Transverse colon (tissue), 4 donors: Measurements from ENCODE around the gene ADPRHL1. TPM values are rescaled to one million over a fixed set of nuclear protein-coding genes. Genes with fewer than 3 reads are reported as not detected.

Experiments used
- DNase-seq: peaks from one replicate; pipeline ENCODE4 v3.0.0-alpha.2; 2019
- H3K27ac ChIP-seq, 4 donors: fragments of 200-600 bp; sonication (generic); 2 replicates each; pipeline ENCODE4 v1.5.1; 2016 to 2018; ENCODE audit warnings: inconsistent platforms in 4 of 4
- H3K27me3 ChIP-seq: fragments of 200-600 bp; sonication (generic); 2 replicates; pipeline ENCODE4 v1.5.1; 2017; ENCODE audit warnings: inconsistent platforms
- H3K36me3 ChIP-seq, 4 donors: fragments of 200-600 bp; sonication (generic); 2 replicates each; pipeline ENCODE4 v1.5.1; 2017 to 2019; ENCODE audit warnings: inconsistent platforms in 4 of 4
- H3K4me1 ChIP-seq, 4 donors: fragments of 200-600 bp; sonication (generic); 2 replicates each; pipeline ENCODE4 v1.5.1; 2017 to 2020; ENCODE audit warnings: inconsistent platforms in 4 of 4
- H3K4me3 ChIP-seq, 4 donors: fragments of 200-600 bp; sonication (generic); 1 replicate in 1 of 4; 2 replicates in 3 of 4; pipeline versions ENCODE4 v1.5.1 to v1.6.1; 2017 to 2019; ENCODE audit warnings: inconsistent platforms in 4 of 4
- H3K9me3 ChIP-seq, 2 donors: fragments of 200-600 bp; sonication (generic); 2 replicates each; pipeline ENCODE4 v1.5.1; 2017 to 2019; ENCODE audit warnings: inconsistent platforms in 2 of 2
- CTCF ChIP-seq, 5 experiments: fragments of 200-600 bp in 3 of 5; fragments of 450-650 bp in 2 of 5; sonication (generic) in 3 of 5; IDR thresholded peaks; 1 replicate in 2 of 5; 2 replicates in 3 of 5; pipeline ENCODE4 v1.5.1; 2016 to 2017; ENCODE audit warnings: antibody characterized with exemption in 5 of 5, inconsistent platforms in 3 of 5, mild to moderate bottlenecking in 2 of 5, moderate library complexity in 1 of 5
- EP300 ChIP-seq: sonication (generic); formaldehyde crosslinking; IDR thresholded peaks from one replicate; pipeline ENCODE4 v1.6.1; 2017; ENCODE audit warnings: antibody characterized with exemption, low read depth
- POLR2A ChIP-seq: fragments of 450-650 bp; IDR thresholded peaks from one replicate; pipeline ENCODE4 v1.6.1; 2016; ENCODE audit warnings: antibody characterized with exemption, mild to moderate bottlenecking, moderate library complexity
- POLR2AphosphoS5 ChIP-seq, 3 donors: sonication (generic); formaldehyde crosslinking; IDR thresholded peaks; one replicate each; pipeline ENCODE4 v1.6.1; 2016; ENCODE audit warnings: antibody characterized with exemption in 3 of 3
- whole genome bisulfite sequencing, 2 donors: methylation state at CpG; one replicate each; pipeline ENCODE4 v1.1.5; 2018; ENCODE audit warnings: low coverage in 1 of 2; 5-methylcytosine and 5-hydroxymethylcytosine counted together
- in situ Hi-C, 4 donors: fragments of 200-750 bp; cut with MboI; loops; one replicate each; pipeline versions ENCODE4 v1.15.0 to v1.15.1; 2017; ENCODE audit warnings: low sequenced_read_pairs in 3 of 4, low pct_ligation_motif_present in 1 of 4, low pct_unique_long_range_greater_than_20kb in 1 of 4
- intact Hi-C: fragments of 100-400 bp; cut with DNase I; formaldehyde crosslinking; loops from one replicate; pipeline ENCODE4 v1.15.1; 2023; ENCODE audit warnings: low total_unique reads
- total RNA-seq, 4 donors: library from RNA; depleted of rRNA; stranded (reverse); fragments of >200 nt; gene quantifications; one replicate each; pipeline ENCODE4 v1.1.0, GENCODE V29; 2016

ADPRHL1 gene
- total RNA-seq, 4 donors from 2014 or later = 4.1 to 10.2 (median 5.9) TPM

GRCh38 chr13:113445791-113446487 is 7.3 kb downstream of the ADPRHL1 start:
- no peak for TF ChIP-seq POLR2AphosphoS5 (IDR thresholded peaks at IDR 0.05)
- no peak for TF ChIP-seq CTCF (IDR thresholded peaks at IDR 0.05)
- TF ChIP-seq POLR2A = no peak
- TF ChIP-seq EP300 = no peak
- Histone ChIP-seq H3K27ac (no peak overlapping the region), H3K4me3 (no peak overlapping the region), H3K9me3 (no peaks in the 10 kb centered on the region), H3K27me3 (no peaks in the 10 kb centered on the region), H3K36me3 (no peaks in the 10 kb centered on the region), H3K4me1 (peaks cover 0 to 9% (median 7%) of the 10 kb centered on the region in 4 donors)
- intact Hi-C loops (no loop called here), in situ Hi-C loops (no loop called here)
- 60% methylated on average over 19 of the region's 19 CpGs; no CpG with 5 or more reads in 1 of the 2 donors for WGBS, 2 donors
- no peak for DNase-seq

GRCh38 chr13:113443991-113444390 is 9.3 kb downstream of the ADPRHL1 start:
- Histone ChIP-seq H3K4me3 (no peak overlapping the region), H3K27ac (no peak overlapping the region), H3K36me3 (no peaks in the 10 kb centered on the region), H3K27me3 (no peaks in the 10 kb centered on the region), H3K9me3 (no peaks in the 10 kb centered on the region), H3K4me1 (peaks cover 0 to 5% (median 0%) of the 10 kb centered on the region in 4 donors)
- intact Hi-C loops = no loop called here
- DNase-seq = no peak
- in situ Hi-C loops = no loop called here
- 90% methylated on average over 14 of the region's 15 CpGs; no CpG with 5 or more reads in 1 of the 2 donors for WGBS, 2 donors
- TF ChIP-seq POLR2AphosphoS5 (IDR thresholded peaks at IDR 0.05) = no peak
- TF ChIP-seq CTCF (IDR thresholded peaks at IDR 0.05) = no peak
- TF ChIP-seq POLR2A = no peak
- no peak for TF ChIP-seq EP300

- no peaks in the 10 kb centered on the region for H3K4me1 ChIP-seq
- no peak for TF ChIP-seq POLR2AphosphoS5 (IDR thresholded peaks at IDR 0.05)
- TF ChIP-seq CTCF (IDR thresholded peaks at IDR 0.05) = no peak
- TF ChIP-seq POLR2A = no peak
- TF ChIP-seq EP300 = no peak
- in situ Hi-C loops = no loop called here
- no peaks in the 10 kb centered on the region for H3K9me3 ChIP-seq
- H3K27ac ChIP-seq = no peak overlapping the region
- H3K4me3 ChIP-seq = no peak overlapping the region
- H3K36me3 ChIP-seq = no peaks in the 10 kb centered on the region
- DNase-seq = no peak
- H3K27me3 ChIP-seq = no peaks in the 10 kb centered on the region
- WGBS, 2 donors = 90 to 100% methylated on average over 1 of the region's 1 CpG
- intact Hi-C loops = no loop called here
Observed at GRCh38 chr13:113442985-113443362, 10.3 kb downstream of the ADPRHL1 start.

GRCh38 chr13:113442354-113442984 is 10.8 kb downstream of the ADPRHL1 start:
- no peak for DNase-seq
- TF ChIP-seq POLR2AphosphoS5 (IDR thresholded peaks at IDR 0.05) = no peak

More at GRCh38 chr13:113442354-113442984, 10.8 kb downstream of the ADPRHL1 start:
- intact Hi-C loops = no loop called here
- H3K4me1 ChIP-seq = peaks cover 0 to 4% (median 0%) of the 10 kb centered on the region in 4 donors
- in situ Hi-C loops = no loop called here
- H3K9me3 ChIP-seq = no peaks in the 10 kb centered on the region
- H3K4me3 ChIP-seq = no peak overlapping the region
- H3K27ac ChIP-seq = no peak overlapping the region
- H3K36me3 ChIP-seq = no peaks in the 10 kb centered on the region
- WGBS, 2 donors = 90% methylated on average over 9 to 10 of the region's 10 CpGs
- H3K27me3 ChIP-seq = no peaks in the 10 kb centered on the region
